Measurements from ENCODE around the gene YAF2.

YAF2 gene, protein sequence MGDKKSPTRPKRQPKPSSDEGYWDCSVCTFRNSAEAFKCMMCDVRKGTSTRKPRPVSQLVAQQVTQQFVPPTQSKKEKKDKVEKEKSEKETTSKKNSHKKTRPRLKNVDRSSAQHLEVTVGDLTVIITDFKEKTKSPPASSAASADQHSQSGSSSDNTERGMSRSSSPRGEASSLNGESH

GRCh38 chr12:42238240-42239140 is at the start of gene YAF2:
TSS of gene YAF2 (minus strand) at chr12:42238248. CDS start at chr12:42238180, 68 bp downstream.
- peak; percentile 41 for DNase-seq (ENCODE audit: low read depth)

DNA sequence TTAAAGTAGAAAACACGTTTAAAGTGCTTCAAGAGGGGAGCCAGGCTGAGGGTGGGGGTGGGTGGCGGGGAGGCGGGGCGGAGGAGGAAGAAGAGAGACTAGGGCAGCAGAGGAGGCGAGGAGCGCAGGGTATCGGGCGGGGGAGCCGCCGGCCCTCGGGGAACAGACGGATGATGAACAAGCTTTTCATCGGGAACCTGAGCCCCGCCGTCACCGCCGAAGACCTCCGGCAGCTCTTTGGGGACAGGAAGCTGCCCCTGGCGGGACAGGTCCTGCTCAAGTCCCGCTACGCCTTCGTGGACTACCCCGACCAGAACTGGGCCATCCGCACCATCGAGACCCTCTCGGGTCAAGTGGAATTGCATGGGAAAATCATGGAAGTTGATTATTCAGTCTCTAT is 48.7 kb upstream of the YAF2 start:
- no peak for DNase-seq (ENCODE audit: low read depth)

DNA sequence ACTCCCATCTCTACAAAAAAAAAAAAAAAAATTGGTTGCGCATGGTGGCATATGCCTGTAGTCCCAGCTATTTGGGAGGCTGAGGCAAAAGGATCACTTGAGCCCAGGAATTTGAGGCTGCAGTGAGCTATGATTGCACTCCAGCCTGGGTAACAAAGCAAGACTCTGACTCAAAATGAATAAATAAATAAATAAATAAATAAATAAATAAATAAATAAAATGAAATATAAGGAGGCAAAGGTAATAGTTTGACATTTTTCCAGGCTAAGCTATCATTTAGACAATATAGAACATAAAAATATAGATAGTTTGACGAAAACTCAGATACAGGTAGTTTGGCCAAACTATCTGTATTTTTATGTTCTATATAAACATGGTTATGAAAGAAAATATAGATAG is 47.4 kb upstream of the YAF2 start:
- DNase-seq (ENCODE audit: low read depth): no peak

- DNase-seq (ENCODE audit: low read depth): no peak
These were observed 46.8 kb upstream of the YAF2 start for GRCh38 chr12:42284876-42285275.

- no peak for DNase-seq (ENCODE audit: low read depth)
These were observed 46.1 kb upstream of the YAF2 start for GRCh38 chr12:42284157-42284556.

DNA sequence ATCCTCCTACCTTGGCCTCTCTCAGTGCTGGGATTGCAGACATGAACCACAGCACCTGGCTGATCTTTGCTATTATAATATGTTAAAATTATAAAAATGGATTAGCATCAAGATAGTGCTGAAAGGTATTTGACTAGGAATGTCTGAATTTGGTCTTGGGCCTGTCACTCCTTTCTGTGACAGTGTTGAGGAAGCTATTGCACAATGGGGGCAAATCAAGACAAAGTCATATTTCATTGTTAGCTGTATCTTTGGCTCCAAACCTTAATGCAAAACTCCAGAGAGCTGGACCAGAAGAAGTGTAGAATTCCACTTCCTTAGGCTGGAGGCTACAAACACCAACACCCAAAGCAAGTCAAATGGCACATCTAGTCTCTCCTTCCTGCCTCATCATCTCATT is 45.7 kb upstream of the YAF2 start:
- no peak for DNase-seq (ENCODE audit: low read depth)

DNA sequence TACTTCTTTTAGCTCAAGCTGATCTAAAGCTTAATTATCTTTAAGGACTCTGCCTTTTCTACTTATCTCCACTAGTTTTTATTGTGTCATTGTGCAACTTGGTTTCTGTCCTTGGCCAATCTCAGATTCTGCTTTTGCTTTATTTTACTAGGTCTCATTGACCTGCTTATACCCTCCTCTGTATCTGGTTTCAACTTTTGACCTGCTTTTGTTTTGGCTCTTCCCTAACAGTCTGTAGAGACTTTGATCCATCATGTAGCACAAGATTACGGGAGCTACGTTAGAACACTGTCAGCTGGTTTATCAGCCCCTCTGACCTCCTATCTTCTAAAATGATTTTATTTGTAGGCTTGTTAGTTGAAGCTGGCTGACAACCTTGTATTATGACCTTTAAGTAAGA is 44.2 kb upstream of the YAF2 start:
- DNase-seq (ENCODE audit: low read depth): no peak

GRCh38 chr12:42281844-42282243 is 43.8 kb upstream of the YAF2 start:
- no peak for DNase-seq (ENCODE audit: low read depth)

GRCh38 chr12:42281278-42281677 is 43.2 kb upstream of the YAF2 start:
- no peak for DNase-seq (ENCODE audit: low read depth)

GRCh38 chr12:42278128-42278510 is 40.1 kb upstream of the YAF2 start:
- DNase-seq (ENCODE audit: low read depth): no peak

DNA sequence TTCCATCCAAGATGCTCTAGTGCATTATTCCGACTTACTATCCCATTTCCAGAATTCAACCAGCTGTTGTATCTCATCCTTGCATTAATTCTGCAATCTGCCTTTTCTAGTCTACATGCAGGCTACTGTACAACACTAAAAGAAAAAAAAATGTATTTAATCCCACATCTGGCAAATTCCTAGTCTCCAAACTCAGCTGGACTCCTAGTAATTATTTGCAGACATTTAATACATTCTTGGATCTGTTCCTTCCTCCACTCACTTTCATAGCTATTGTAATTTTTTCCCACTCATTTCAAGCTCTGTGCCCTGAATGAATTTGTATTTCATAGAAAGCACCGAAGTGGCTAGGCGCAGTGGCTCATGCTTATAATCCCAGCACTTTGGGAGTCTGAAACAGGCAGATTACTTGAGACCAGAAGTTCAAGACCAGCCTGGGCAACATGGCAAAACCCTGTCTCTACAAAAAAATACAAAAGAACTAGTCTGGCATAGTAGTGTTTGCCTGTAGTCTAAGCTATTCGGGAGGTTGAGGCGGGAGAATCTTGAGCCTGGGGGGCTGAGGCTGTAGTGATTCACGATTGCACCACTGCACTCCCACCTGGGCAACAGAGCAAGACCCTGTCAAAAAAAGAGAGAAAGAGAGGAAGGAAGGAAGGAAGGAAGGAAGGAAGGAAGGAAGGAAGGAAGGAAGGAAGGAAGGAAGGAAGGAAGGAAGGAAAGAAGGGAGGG is 39.5 kb upstream of the YAF2 start:
- DNase-seq (ENCODE audit: low read depth): no peak

GRCh38 chr12:42275499-42275898 is 37.5 kb upstream of the YAF2 start:
- no peak for DNase-seq (ENCODE audit: low read depth)

DNA sequence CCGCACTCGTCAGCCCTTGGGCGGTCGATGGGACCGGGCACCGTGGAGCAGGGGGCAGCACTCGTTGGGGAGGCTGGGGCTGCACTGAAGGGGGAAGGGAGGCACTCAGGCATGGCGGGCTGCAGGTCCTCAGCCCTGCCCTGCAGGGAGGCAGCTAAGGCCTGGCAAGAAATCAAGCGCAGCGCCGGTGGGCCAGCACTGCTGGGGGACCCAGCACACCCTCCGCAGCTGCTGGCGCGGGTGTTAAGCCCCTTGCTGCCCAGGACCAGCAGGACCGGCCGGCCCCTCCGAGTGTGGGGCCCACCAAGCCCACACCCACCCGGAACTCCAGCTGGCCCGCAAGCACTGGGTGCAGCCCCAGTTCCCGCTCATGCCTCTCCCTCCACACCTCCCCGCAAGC is 35.7 kb upstream of the YAF2 start:
- no peak for DNase-seq (ENCODE audit: low read depth)

DNA sequence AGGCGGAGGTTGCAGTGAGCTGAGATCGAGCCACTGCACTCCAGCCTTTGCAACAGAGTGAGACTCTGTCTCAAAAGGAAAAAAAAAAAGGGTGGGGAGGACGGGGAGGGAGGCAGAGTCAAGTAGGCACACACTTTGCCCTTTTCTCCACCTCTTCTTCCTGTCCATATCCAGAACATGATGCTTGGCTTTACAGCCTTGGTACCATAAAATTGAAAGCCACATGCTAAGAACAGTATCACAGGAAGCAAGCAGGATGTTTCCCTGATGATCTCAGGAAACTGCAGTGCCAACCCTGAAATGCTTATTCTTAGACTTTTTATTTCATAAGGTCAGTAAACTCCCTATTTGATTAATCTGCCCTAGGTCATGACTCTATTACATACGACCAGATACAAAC is 32.5 kb upstream of the YAF2 start:
- no peak for DNase-seq (ENCODE audit: low read depth)

DNA sequence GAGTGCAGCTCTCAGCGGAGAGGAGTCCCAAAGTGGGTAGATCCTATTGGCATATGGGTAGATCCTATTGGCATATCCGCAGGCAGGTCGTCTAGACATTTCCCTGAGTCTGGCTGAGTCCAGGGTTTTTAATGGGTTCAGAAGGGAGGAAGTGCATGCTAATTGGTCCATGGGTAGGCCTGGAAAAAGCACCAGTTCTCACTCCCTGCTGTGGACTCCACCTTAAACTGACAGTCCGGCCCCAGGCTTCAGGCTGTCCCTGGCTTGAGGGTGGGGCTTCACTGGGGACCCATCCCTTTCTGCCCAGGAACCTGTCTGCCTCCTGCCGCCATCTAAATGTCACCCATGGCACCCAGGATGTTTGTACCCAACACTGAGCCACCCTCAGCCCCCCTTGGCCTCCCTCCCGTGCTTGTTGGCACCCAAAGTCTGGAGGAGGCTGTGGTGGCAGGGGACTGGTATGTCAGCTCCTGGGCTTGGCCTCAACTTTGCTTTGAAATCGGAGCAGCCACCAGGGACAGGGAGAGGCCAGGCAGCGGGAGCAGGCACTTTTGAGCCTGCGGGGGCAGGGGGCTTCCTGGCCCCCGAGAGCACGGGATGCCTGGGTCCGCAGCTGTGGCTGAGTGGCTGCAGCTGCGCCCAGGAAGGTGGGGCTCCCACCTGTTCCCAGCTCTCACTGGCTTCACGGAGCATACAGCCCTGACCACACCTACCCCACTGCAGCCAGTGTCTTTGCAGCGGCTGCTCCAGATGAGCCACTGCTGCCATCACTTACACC is 29.6 kb upstream of the YAF2 start:
- no peak for DNase-seq (ENCODE audit: low read depth)

DNA sequence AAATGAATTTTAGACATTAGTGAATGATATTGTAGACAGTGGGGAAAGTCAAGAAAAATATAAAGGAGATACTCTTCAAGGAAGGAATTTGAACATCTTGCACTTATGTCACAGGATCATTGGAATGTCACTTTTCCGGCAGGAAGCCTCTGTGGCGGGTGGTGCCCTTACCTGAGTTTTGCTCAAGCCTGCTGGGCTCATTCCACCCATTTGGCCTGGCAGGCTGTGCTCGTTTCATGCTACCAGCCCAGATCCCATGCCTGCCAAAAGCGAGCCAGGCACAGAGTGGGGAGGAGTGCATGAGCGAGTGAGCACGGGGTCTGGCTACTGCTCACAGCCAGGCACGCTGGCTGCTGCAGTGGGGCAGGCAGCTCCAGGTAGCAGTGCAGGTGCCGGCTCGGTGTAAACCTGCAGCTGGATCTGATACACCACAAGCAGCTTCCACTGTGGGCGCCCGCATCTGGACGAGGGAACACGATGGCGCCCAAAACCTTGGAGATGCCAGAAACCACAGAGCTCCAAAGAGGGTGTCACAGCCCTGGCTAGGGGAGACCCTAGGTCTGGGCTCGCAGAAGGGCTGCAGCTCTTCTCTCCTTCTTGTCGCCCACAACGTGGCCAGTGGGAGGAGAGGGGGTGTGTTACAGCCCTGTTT is 28.7 kb upstream of the YAF2 start:
- no peak for DNase-seq (ENCODE audit: low read depth)

DNA sequence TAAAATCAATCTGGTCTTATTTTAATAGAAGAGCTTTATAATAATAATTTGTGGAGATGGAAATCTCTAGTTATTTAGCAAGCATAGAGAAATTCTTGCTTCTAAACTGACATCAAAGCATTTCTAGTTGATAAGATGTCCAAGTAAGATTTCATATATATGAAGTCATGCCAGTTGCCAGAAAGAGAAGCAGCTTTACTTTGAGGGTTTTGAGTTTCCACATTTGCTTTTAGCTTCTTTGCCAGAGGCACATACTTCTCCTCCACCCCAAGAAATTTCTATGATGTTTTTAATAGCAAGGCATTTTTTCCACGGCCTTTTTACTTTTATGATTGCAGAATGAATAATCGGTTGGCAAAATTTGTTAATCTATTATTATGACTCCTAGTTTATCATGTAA is 24.2 kb upstream of the YAF2 start:
- DNase-seq (ENCODE audit: low read depth): no peak

DNA sequence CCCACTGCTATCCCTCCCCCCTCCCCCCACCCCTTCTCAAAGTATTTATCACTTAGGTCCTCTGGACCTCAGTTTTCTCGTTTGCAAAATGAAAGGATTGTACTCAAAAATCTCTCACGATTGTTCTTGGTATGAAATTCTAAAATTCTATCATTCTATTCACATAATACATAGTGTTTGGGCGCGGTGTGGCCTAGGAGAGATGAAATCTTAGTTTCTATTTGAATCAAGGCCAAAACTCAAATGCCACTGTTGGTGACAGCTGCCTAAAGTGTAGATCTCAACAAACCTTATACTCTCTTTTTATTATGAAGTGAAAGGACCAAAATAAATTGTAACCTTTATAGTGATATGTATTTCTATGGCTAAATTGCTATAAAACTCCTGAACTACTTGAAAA is 23.7 kb upstream of the YAF2 start:
- no peak for DNase-seq (ENCODE audit: low read depth)

DNA sequence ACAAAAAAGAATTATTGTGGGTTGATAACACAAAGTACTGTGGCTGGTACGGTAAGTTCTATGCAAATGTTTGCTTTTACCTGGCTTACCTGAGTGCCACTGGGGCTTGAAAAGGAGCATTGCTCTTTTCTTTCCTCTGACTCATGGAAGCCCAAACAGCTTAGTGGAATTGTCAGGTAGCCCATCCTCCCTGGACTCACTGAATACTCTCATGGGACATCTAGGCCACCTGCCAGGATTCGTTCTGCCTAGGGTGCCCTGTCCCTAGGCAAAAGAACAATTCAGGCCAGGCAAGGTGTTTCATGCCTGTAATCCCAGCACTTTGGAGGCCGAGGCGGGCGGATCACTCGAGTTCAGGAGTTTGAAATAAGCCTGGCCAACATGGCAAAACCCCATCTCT is 22.5 kb upstream of the YAF2 start:
- no peak for DNase-seq (ENCODE audit: low read depth)

DNA sequence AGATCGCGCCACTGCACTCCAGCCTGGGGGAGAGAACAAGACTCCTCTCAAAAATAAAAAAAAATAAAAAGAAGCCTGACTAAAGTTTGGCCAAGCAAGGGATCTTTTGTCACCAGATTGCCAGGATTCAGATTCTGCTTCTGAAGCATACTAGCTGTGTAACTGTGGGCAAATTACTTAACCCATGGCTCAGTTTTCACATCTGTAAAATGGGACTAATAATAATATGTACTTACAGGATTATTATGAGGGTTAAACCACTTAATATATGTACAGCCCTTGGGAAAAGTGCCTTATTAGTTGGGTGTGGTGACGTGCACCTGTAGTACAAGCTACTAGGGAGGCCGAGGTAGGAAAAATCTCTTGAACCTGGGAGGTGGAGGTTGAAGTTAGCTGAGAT is 21.7 kb upstream of the YAF2 start:
- no peak for DNase-seq (ENCODE audit: low read depth)

DNA sequence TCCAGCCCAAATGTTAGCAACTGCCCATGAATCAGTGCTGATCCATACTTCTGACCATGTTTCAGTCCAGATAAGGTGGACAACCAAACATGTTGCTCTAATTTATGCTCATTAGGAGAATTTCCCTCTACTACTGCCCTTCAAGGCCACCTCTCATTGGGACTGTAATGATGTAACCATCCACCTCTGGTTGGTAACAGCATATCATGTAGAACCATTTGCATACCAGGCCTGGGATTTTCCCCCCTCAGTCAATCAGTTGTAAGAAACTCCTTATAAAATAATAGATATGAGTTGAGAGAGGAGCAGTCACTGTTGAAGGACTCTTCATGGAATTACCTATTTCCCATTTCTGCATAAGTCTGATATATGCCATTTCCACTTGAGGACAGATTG is 17.8 kb upstream of the YAF2 start:
- DNase-seq (ENCODE audit: low read depth): no peak
